WTC11 (cell line): Measurements from ENCODE around the gene NOP58. TPM values are rescaled to one million over a fixed set of nuclear protein-coding genes. Genes with fewer than 3 reads are reported as not detected.

Experiments
- ATAC-seq: fragments of 200-7000 bp; cut with Tn5 transposase; 2 replicates; pipeline ENCODE4 v1.10.0; 2021; ENCODE audit warnings: mild to moderate bottlenecking, moderate library complexity
- CTCF ChIA-PET: fragments of 300-600 bp; sonication (Branson Sonifier 250); formaldehyde crosslinking; loops from one replicate; lab custom pipeline; 2021; ENCODE audit warnings: antibody characterized with exemption; lab: Charles Lee
- POLR2A ChIA-PET: fragments of 350-600 bp; sonication (Branson Sonifier 250); formaldehyde crosslinking; loops from one replicate; lab custom pipeline; 2021; ENCODE audit warnings: antibody characterized with exemption; lab: Charles Lee
- DNase-seq: peaks from one replicate; pipeline ENCODE4 v3.0.0; 2021; ENCODE audit warnings: low spot score
- H3K27ac Mint-ChIP-seq: 2 replicates; pipeline ENCODE4 v1.8.0; 2021; ENCODE audit warnings: mixed read lengths
- H3K27me3 Mint-ChIP-seq: 2 replicates; pipeline ENCODE4 v1.8.0; 2021; ENCODE audit warnings: low read depth, mild to moderate bottlenecking, moderate library complexity, mixed read lengths
- H3K36me3 Mint-ChIP-seq: 2 replicates; pipeline ENCODE4 v1.8.0; 2021; ENCODE audit warnings: mixed read lengths
- H3K4me1 Mint-ChIP-seq: 2 replicates; pipeline ENCODE4 v1.8.0; 2022; ENCODE audit warnings: mixed read lengths
- H3K4me3 Mint-ChIP-seq: 2 replicates; pipeline ENCODE4 v1.8.0; 2021; ENCODE audit warnings: mild to moderate bottlenecking, moderate library complexity, mixed read lengths
- H3K9me3 Mint-ChIP-seq: 2 replicates; pipeline ENCODE4 v1.8.0; 2021; ENCODE audit warnings: mixed read lengths
- ATF1 ChIP-seq: sonication (generic); formaldehyde crosslinking; IDR thresholded peaks from 2 replicates; pipeline ENCODE4 v1.8.1; 2023; ENCODE audit warnings: mild to moderate bottlenecking, moderate library complexity, missing genetic modification reagents
- FOXK1 ChIP-seq: sonication (generic); formaldehyde crosslinking; IDR thresholded peaks from 2 replicates; pipeline ENCODE4 v1.8.0; 2022; ENCODE audit warnings: mild to moderate bottlenecking, moderate library complexity, missing genetic modification reagents
- GTF2I ChIP-seq: fragments of 250-450 bp; sonication (Bioruptor Pico); conservative IDR thresholded peaks from 2 replicates; pipeline ENCODE4 v1.4.0; 2021; ENCODE audit warnings: mild to moderate bottlenecking
- HMGA2 ChIP-seq: fragments of 250-450 bp; sonication (Bioruptor Pico); IDR thresholded peaks from 2 replicates; pipeline ENCODE4 v1.4.0; 2021; ENCODE audit warnings: mild to moderate bottlenecking, moderate library complexity
- JAZF1 ChIP-seq: fragments of 250-450 bp; sonication (Bioruptor Pico); IDR thresholded peaks from 2 replicates; pipeline ENCODE4 v1.9.0; 2021; ENCODE audit warnings: moderate library complexity, mild to moderate bottlenecking, inconsistent platforms
- MXD4 ChIP-seq: fragments of 250-450 bp; sonication (Bioruptor Pico); IDR thresholded peaks from 2 replicates; pipeline ENCODE4 v1.8.0; 2021; ENCODE audit warnings: mild to moderate bottlenecking, moderate library complexity, borderline replicate concordance
- NFATC4 ChIP-seq: fragments of 250-450 bp; sonication (Bioruptor Pico); IDR thresholded peaks from 2 replicates; pipeline ENCODE4 v1.9.0; 2021; ENCODE audit warnings: mild to moderate bottlenecking
- NFYB ChIP-seq: sonication (generic); formaldehyde crosslinking; conservative IDR thresholded peaks from 2 replicates; pipeline ENCODE4 v1.8.0; 2022; ENCODE audit warnings: low read depth, missing genetic modification reagents
- NR3C1 ChIP-seq: sonication (generic); formaldehyde crosslinking; conservative IDR thresholded peaks from 2 replicates; pipeline ENCODE4 v1.8.1; 2023; ENCODE audit warnings: low read depth, mild to moderate bottlenecking, missing genetic modification reagents
- PRRX2 ChIP-seq: fragments of 250-450 bp; sonication (Bioruptor Pico); IDR thresholded peaks from 2 replicates; pipeline ENCODE4 v1.8.0; 2021; ENCODE audit warnings: mild to moderate bottlenecking
- SMAD3 ChIP-seq: sonication (generic); formaldehyde crosslinking; IDR thresholded peaks from 2 replicates; pipeline ENCODE4 v1.8.0; 2022; ENCODE audit warnings: missing genetic modification reagents, mild to moderate bottlenecking, borderline replicate concordance
- TEAD4 ChIP-seq: sonication (generic); formaldehyde crosslinking; IDR thresholded peaks from 2 replicates; pipeline ENCODE4 v1.8.0; 2022; ENCODE audit warnings: mild to moderate bottlenecking, missing genetic modification reagents
- ZNF138 ChIP-seq: sonication (generic); formaldehyde crosslinking; conservative IDR thresholded peaks from 2 replicates; pipeline ENCODE4 v1.8.1; 2022; ENCODE audit warnings: mild to moderate bottlenecking, moderate library complexity, missing genetic modification reagents
- ZNF263 ChIP-seq: sonication (generic); formaldehyde crosslinking; IDR thresholded peaks from 2 replicates; pipeline ENCODE4 v1.8.1; 2022; ENCODE audit warnings: low read depth, mild to moderate bottlenecking, moderate library complexity, missing genetic modification reagents
- ZNF317 ChIP-seq: sonication (generic); formaldehyde crosslinking; IDR thresholded peaks from 2 replicates; pipeline ENCODE4 v1.8.1; 2023; ENCODE audit warnings: low read depth, mild to moderate bottlenecking, moderate library complexity, missing genetic modification reagents, borderline replicate concordance
- ZNF671 ChIP-seq: fragments of 250-450 bp; sonication (Bioruptor Pico); IDR thresholded peaks from 2 replicates; pipeline ENCODE4 v1.8.0; 2021; ENCODE audit warnings: mild to moderate bottlenecking
- total RNA-seq: library from RNA; stranded (reverse); gene quantifications from 3 replicates; pipeline ENCODE4 v1.2.3, GENCODE V29; 2021
- TF ChIP-seq, protein P1 (sequence below): fragments of 250-450 bp; sonication (Bioruptor Pico); IDR thresholded peaks from 2 replicates; pipeline ENCODE4 v1.9.0; 2021; ENCODE audit warnings: moderate library complexity, mild to moderate bottlenecking, inconsistent platforms, borderline replicate concordance
- TF ChIP-seq, protein P2 (sequence below): sonication (generic); formaldehyde crosslinking; IDR thresholded peaks from 2 replicates; pipeline ENCODE4 v1.8.1; 2023; ENCODE audit warnings: mild to moderate bottlenecking, moderate library complexity, missing genetic modification reagents
- TF ChIP-seq, protein P3 (sequence below): fragments of 250-450 bp; sonication (Bioruptor Pico); IDR thresholded peaks from 2 replicates; pipeline ENCODE4 v1.9.0; 2021; ENCODE audit warnings: mild to moderate bottlenecking
- TF ChIP-seq, protein P4 (sequence below): sonication (generic); formaldehyde crosslinking; IDR thresholded peaks from 2 replicates; pipeline ENCODE4 v1.8.0; 2022; ENCODE audit warnings: mild to moderate bottlenecking, missing genetic modification reagents
- TF ChIP-seq, protein P5 (sequence below): sonication (generic); formaldehyde crosslinking; IDR thresholded peaks from 2 replicates; pipeline ENCODE4 v1.8.0; 2023; ENCODE audit warnings: missing genetic modification reagents
- TF ChIP-seq, protein P6 (sequence below): sonication (generic); formaldehyde crosslinking; conservative IDR thresholded peaks from 2 replicates; pipeline ENCODE4 v1.8.1; 2023; ENCODE audit warnings: mild to moderate bottlenecking, low read depth, missing genetic modification reagents, moderate library complexity

The NOP58 gene
- total RNA-seq, 1 experiment from 2014 or later = 136 TPM

DNA sequence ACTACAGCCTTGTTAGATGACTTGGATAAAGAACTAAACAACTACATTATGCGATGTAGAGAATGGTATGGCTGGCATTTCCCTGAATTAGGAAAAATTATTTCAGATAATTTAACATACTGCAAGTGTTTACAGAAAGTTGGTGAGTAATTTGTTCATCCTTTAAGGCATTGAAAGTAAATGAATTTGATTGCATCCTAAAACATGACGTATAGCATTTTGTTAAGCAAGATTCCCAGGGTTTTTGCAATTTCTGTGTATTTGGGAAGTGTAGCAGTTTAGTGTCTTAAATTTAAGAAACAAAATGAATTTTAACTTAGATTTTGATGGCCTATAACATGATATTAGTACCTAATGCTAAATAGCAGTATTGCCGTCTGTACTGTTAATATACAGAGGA is 24.8 kb downstream of the NOP58 start:
- no peak for ATAC-seq
- Mint-ChIP-seq H3K4me3 (no peak overlapping the region), H3K27ac (no peak overlapping the region), H3K27me3 (no peaks in the 10 kb centered on the region), H3K4me1 (no peaks in the 10 kb centered on the region), H3K36me3 (peaks cover 85% of the 10 kb centered on the region), H3K9me3 (no peaks in the 10 kb centered on the region)
- TF ChIP-seq GTF2I (no peak), ATF1 (no peak), NFATC4 (CRISPR knock-in tag) (no peak), ZNF671 (no peak), SMAD3 (CRISPR knock-in tag) (no peak), TEAD4 (CRISPR knock-in tag) (no peak), HMGA2 (CRISPR knock-in tag) (no peak), MXD4 (CRISPR knock-in tag) (no peak), JAZF1 (CRISPR knock-in tag) (no peak)
- TF ChIP-seq, protein P1, sequence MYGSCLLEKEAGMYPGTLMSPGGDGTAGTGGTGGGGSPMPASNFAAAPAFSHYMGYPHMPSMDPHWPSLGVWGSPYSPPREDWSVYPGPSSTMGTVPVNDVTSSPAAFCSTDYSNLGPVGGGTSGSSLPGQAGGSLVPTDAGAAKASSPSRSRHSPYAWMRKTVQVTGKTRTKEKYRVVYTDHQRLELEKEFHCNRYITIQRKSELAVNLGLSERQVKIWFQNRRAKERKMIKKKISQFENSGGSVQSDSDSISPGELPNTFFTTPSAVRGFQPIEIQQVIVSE = no peak
- TF ChIP-seq, protein P2, sequence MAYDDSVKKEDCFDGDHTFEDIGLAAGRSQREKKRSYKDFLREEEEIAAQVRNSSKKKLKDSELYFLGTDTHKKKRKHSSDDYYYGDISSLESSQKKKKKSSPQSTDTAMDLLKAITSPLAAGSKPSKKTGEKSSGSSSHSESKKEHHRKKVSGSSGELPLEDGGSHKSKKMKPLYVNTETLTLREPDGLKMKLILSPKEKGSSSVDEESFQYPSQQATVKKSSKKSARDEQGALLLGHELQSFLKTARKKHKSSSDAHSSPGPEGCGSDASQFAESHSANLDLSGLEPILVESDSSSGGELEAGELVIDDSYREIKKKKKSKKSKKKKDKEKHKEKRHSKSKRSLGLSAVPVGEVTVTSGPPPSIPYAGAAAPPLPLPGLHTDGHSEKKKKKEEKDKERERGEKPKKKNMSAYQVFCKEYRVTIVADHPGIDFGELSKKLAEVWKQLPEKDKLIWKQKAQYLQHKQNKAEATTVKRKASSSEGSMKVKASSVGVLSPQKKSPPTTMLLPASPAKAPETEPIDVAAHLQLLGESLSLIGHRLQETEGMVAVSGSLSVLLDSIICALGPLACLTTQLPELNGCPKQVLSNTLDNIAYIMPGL (CRISPR knock-in tag) = no peak
- no peak for DNase-seq
- ChIA-PET POLR2A (no interaction called here), CTCF (no interaction called here)

DNA sequence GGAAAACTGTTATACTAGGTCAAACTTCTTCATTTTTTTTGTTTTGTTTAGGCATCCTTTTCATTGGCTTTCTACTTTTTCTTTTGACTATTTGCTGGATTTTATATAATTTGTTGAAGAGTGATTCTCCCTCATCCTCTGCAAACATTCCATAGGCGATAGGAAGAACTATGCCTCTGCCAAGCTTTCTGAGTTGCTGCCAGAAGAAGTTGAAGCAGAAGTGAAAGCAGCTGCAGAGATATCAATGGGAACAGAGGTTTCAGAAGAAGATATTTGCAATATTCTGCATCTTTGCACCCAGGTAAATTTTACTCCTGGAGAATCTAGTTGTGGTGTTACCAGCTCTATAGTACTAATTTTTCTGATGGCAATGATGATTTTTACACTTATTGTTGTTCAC is 25.4 kb downstream of the NOP58 start:
- peaks cover 87% of the 10 kb centered on the region for H3K36me3 Mint-ChIP-seq
- ATAC-seq (no peak), DNase-seq (no peak)
- H3K9me3 Mint-ChIP-seq = no peaks in the 10 kb centered on the region
- CTCF ChIA-PET = no interaction called here
- H3K27ac Mint-ChIP-seq = no peak overlapping the region; the same call in 1 of the 2 replicates
- H3K27me3 Mint-ChIP-seq = no peaks in the 10 kb centered on the region
- no peak for TF ChIP-seq ZNF138
- TF ChIP-seq FOXK1 (CRISPR knock-in tag) = no peak
- TF ChIP-seq, protein P3, sequence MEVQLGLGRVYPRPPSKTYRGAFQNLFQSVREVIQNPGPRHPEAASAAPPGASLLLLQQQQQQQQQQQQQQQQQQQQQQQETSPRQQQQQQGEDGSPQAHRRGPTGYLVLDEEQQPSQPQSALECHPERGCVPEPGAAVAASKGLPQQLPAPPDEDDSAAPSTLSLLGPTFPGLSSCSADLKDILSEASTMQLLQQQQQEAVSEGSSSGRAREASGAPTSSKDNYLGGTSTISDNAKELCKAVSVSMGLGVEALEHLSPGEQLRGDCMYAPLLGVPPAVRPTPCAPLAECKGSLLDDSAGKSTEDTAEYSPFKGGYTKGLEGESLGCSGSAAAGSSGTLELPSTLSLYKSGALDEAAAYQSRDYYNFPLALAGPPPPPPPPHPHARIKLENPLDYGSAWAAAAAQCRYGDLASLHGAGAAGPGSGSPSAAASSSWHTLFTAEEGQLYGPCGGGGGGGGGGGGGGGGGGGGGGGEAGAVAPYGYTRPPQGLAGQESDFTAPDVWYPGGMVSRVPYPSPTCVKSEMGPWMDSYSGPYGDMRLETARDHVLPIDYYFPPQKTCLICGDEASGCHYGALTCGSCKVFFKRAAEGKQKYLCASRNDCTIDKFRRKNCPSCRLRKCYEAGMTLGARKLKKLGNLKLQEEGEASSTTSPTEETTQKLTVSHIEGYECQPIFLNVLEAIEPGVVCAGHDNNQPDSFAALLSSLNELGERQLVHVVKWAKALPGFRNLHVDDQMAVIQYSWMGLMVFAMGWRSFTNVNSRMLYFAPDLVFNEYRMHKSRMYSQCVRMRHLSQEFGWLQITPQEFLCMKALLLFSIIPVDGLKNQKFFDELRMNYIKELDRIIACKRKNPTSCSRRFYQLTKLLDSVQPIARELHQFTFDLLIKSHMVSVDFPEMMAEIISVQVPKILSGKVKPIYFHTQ (CRISPR knock-in tag) = no peak
- TF ChIP-seq, protein P4, sequence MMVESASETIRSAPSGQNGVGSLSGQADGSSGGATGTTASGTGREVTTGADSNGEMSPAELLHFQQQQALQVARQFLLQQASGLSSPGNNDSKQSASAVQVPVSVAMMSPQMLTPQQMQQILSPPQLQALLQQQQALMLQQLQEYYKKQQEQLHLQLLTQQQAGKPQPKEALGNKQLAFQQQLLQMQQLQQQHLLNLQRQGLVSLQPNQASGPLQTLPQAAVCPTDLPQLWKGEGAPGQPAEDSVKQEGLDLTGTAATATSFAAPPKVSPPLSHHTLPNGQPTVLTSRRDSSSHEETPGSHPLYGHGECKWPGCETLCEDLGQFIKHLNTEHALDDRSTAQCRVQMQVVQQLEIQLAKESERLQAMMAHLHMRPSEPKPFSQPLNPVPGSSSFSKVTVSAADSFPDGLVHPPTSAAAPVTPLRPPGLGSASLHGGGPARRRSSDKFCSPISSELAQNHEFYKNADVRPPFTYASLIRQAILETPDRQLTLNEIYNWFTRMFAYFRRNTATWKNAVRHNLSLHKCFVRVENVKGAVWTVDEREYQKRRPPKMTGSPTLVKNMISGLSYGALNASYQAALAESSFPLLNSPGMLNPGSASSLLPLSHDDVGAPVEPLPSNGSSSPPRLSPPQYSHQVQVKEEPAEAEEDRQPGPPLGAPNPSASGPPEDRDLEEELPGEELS (CRISPR knock-in tag) = no peak
- no peak for TF ChIP-seq PRRX2 (CRISPR knock-in tag)
- no peak for TF ChIP-seq ZNF317
- no peak for TF ChIP-seq ZNF263
- TF ChIP-seq NFYB (CRISPR knock-in tag) = no peak
- TF ChIP-seq, protein P5, sequence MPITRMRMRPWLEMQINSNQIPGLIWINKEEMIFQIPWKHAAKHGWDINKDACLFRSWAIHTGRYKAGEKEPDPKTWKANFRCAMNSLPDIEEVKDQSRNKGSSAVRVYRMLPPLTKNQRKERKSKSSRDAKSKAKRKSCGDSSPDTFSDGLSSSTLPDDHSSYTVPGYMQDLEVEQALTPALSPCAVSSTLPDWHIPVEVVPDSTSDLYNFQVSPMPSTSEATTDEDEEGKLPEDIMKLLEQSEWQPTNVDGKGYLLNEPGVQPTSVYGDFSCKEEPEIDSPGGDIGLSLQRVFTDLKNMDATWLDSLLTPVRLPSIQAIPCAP (CRISPR knock-in tag) = no peak
- no peak for TF ChIP-seq SMAD3 (CRISPR knock-in tag)
- TF ChIP-seq, protein P6, sequence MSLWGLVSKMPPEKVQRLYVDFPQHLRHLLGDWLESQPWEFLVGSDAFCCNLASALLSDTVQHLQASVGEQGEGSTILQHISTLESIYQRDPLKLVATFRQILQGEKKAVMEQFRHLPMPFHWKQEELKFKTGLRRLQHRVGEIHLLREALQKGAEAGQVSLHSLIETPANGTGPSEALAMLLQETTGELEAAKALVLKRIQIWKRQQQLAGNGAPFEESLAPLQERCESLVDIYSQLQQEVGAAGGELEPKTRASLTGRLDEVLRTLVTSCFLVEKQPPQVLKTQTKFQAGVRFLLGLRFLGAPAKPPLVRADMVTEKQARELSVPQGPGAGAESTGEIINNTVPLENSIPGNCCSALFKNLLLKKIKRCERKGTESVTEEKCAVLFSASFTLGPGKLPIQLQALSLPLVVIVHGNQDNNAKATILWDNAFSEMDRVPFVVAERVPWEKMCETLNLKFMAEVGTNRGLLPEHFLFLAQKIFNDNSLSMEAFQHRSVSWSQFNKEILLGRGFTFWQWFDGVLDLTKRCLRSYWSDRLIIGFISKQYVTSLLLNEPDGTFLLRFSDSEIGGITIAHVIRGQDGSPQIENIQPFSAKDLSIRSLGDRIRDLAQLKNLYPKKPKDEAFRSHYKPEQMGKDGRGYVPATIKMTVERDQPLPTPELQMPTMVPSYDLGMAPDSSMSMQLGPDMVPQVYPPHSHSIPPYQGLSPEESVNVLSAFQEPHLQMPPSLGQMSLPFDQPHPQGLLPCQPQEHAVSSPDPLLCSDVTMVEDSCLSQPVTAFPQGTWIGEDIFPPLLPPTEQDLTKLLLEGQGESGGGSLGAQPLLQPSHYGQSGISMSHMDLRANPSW = no peak
- TF ChIP-seq NR3C1 (CRISPR knock-in tag) = no peak
- H3K4me1 Mint-ChIP-seq = no peaks in the 10 kb centered on the region
- no peak overlapping the region for H3K4me3 Mint-ChIP-seq
- POLR2A ChIA-PET = no interaction called here
